Large intestine (tissue), 3 donors: ENCODE data around the gene TCFL5. TPM values are rescaled to one million over a fixed set of nuclear protein-coding genes. Genes with fewer than 3 reads are reported as not detected.

Experiments used
- DNase-seq, 2 donors: peaks; one replicate each; pipeline versions ENCODE4 v3.0.0 to v3.0.0-alpha.2; 2013
- H3K27ac ChIP-seq: one replicate; pipeline ENCODE4 v1.5.1; 2013; ENCODE audit warnings: low read length
- H3K27me3 ChIP-seq: 2 replicates; pipeline ENCODE4 v1.6.1; 2013; ENCODE audit warnings: low read length; ENCODE audit not compliant: control insufficient read depth, insufficient read depth
- H3K36me3 ChIP-seq: 2 replicates; pipeline ENCODE4 v1.6.1; 2013; ENCODE audit warnings: low read length; ENCODE audit not compliant: control insufficient read depth, insufficient read depth
- H3K4me1 ChIP-seq: one replicate; pipeline ENCODE4 v1.6.1; 2013; ENCODE audit warnings: low read length; ENCODE audit not compliant: control insufficient read depth, insufficient read depth
- H3K4me3 ChIP-seq: one replicate; pipeline ENCODE4 v1.5.1; 2013; ENCODE audit warnings: low read length
- H3K9me3 ChIP-seq: one replicate; pipeline ENCODE4 v1.6.1; 2013; ENCODE audit warnings: mild to moderate bottlenecking, low read depth, low read length, moderate library complexity; ENCODE audit not compliant: control insufficient read depth
- WGBS: methylation state at CpG from one replicate; pipeline ENCODE4 v1.1.5; 2013; ENCODE audit warnings: low lambda C conversion rate; ENCODE audit not compliant: insufficient coverage; 5-methylcytosine and 5-hydroxymethylcytosine counted together
- polyA plus RNA-seq: library from polyadenylated mRNA; unstranded; fragments of 120-200 nt; gene quantifications from one replicate; pipeline ENCODE4 v1.2.1, GENCODE V29; 2013

The TCFL5 gene
- polyA plus RNA-seq, 1 donor: 6.8 TPM

GRCh38 chr20:62815066-62815991 lies 46.3 kb downstream of the TCFL5 start:
- peaks cover 36% of the 10 kb centered on the region for H3K27me3 ChIP-seq
- H3K9me3 ChIP-seq: peaks cover 7% of the 10 kb centered on the region
- H3K4me3 ChIP-seq: no peak overlapping the region
- peaks cover 31% of the 10 kb centered on the region for H3K36me3 ChIP-seq
- H3K27ac ChIP-seq: no peak overlapping the region
- peaks cover 28% of the 10 kb centered on the region for H3K4me1 ChIP-seq
- WGBS: no CpG with 5 or more reads among the region's 24 CpGs
- peak in 1 of 2 donors; percentile 57 for DNase-seq

DNA sequence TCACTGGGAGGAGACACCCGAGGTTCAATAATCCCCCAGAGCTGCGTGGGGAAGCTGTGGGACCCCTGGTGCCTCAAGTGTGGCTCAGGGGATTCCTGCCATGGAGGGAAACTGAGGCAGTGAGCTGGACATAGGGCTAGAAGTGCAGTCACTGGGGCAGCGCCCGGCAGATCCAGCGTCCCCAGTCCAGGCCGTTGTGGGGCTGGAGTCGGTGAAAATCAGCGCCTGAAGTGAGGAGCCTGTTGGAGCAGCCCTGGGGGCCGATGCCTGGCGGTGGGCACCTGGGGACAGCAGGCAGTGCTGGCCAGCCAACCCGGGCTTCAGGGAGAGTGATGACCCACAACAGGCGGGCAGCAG lies 46.9 kb downstream of the TCFL5 start:
- Histone ChIP-seq H3K4me3 (no peak overlapping the region), H3K36me3 (peaks cover 38% of the 10 kb centered on the region), H3K9me3 (peaks cover 7% of the 10 kb centered on the region), H3K27me3 (peaks cover 36% of the 10 kb centered on the region), H3K27ac (no peak overlapping the region), H3K4me1 (peaks cover 28% of the 10 kb centered on the region)
- DNase-seq: no peak
- WGBS: no CpG with 5 or more reads among the region's 12 CpGs

- WGBS: no CpG with 5 or more reads among the region's 13 CpGs
- peaks cover 43% of the 10 kb centered on the region for H3K36me3 ChIP-seq
- H3K4me1 ChIP-seq: peaks cover 24% of the 10 kb centered on the region
- H3K4me3 ChIP-seq: no peak overlapping the region
- peaks cover 36% of the 10 kb centered on the region for H3K27me3 ChIP-seq
- DNase-seq: no peak
- H3K9me3 ChIP-seq: peaks cover 7% of the 10 kb centered on the region
- no peak overlapping the region for H3K27ac ChIP-seq
Observed at GRCh38 chr20:62814060-62814708, 47.4 kb downstream of the TCFL5 start.

- peaks cover 20% of the 10 kb centered on the region for H3K4me1 ChIP-seq
- peaks cover 36% of the 10 kb centered on the region for H3K27me3 ChIP-seq
- peaks cover 7% of the 10 kb centered on the region for H3K9me3 ChIP-seq
- H3K4me3 ChIP-seq: no peak overlapping the region
- DNase-seq: no peak
- peaks cover 49% of the 10 kb centered on the region for H3K36me3 ChIP-seq
- WGBS: no CpG with 5 or more reads among the region's 13 CpGs
- no peak overlapping the region for H3K27ac ChIP-seq
Observed at GRCh38 chr20:62813588-62813987, 48.0 kb downstream of the TCFL5 start.

- H3K4me3 ChIP-seq: no peak overlapping the region
- H3K9me3 ChIP-seq: peaks cover 7% of the 10 kb centered on the region
- no CpG with 5 or more reads among the region's 11 CpGs for WGBS
- H3K36me3 ChIP-seq: peaks cover 56% of the 10 kb centered on the region
- peaks cover 14% of the 10 kb centered on the region for H3K4me1 ChIP-seq
- DNase-seq: no peak
- H3K27ac ChIP-seq: no peak overlapping the region
- peaks cover 30% of the 10 kb centered on the region for H3K27me3 ChIP-seq
Observed at GRCh38 chr20:62812907-62813200, 48.8 kb downstream of the TCFL5 start.

GRCh38 chr20:62812181-62812906 lies 49.3 kb downstream of the TCFL5 start:
- WGBS: no CpG with 5 or more reads among the region's 43 CpGs
- Histone ChIP-seq H3K27ac (no peak overlapping the region), H3K4me3 (no peak overlapping the region), H3K36me3 (peaks cover 60% of the 10 kb centered on the region), H3K4me1 (peaks cover 13% of the 10 kb centered on the region), H3K27me3 (peaks cover 25% of the 10 kb centered on the region), H3K9me3 (peaks cover 5% of the 10 kb centered on the region)
- no peak for DNase-seq

DNA sequence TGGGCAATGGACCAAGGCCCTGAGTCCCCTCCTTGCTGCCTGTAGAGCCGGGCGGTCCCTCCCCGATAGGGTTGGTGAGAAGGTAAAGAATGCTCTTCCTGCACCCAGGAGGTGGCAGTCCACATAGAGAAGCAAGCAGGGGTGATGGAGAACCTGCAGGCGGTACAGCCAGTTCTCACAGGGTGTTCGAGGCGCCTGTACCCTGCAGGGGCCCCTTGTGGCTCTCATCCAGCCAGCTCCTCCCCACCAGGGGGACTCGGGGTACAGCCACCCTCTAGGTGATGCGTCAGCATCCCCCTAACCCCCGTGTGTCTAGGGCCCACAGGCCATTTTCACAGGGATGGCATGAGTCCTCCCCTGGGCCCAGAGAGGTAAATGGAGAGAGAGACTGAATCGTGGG lies 49.9 kb downstream of the TCFL5 start:
- peaks cover 5% of the 10 kb centered on the region for H3K9me3 ChIP-seq
- peaks cover 23% of the 10 kb centered on the region for H3K27me3 ChIP-seq
- no peak for DNase-seq
- peaks cover 66% of the 10 kb centered on the region for H3K36me3 ChIP-seq
- H3K4me3 ChIP-seq: no peak overlapping the region
- WGBS: no CpG with 5 or more reads among the region's 10 CpGs
- H3K4me1 ChIP-seq: peaks cover 17% of the 10 kb centered on the region
- H3K27ac ChIP-seq: no peak overlapping the region

- WGBS: no CpG with 5 or more reads among the region's 21 CpGs
- Histone ChIP-seq H3K27me3 (peaks cover 19% of the 10 kb centered on the region), H3K27ac (no peak overlapping the region), H3K4me3 (no peak overlapping the region), H3K4me1 (peaks cover 18% of the 10 kb centered on the region), H3K36me3 (peaks cover 70% of the 10 kb centered on the region), H3K9me3 (peaks cover 2% of the 10 kb centered on the region)
- no peak for DNase-seq
Observed at GRCh38 chr20:62811320-62811719, 50.3 kb downstream of the TCFL5 start.

- H3K36me3 ChIP-seq: peaks cover 71% of the 10 kb centered on the region
- peaks cover 15% of the 10 kb centered on the region for H3K4me1 ChIP-seq
- H3K27me3 ChIP-seq: peaks cover 4% of the 10 kb centered on the region
- H3K9me3 ChIP-seq: no peaks in the 10 kb centered on the region
- H3K27ac ChIP-seq: no peak overlapping the region
- H3K4me3 ChIP-seq: no peak overlapping the region
- DNase-seq: no peak
- no CpG with 5 or more reads among the region's 24 CpGs for WGBS
Observed at GRCh38 chr20:62809530-62810428, 51.8 kb downstream of the TCFL5 start.
